PC-3 (cell line): Measurements from ENCODE around the gene MEIOSIN. TPM values are rescaled to one million over a fixed set of nuclear protein-coding genes. Genes with fewer than 3 reads are reported as not detected.

ENCODE experiments used
- ATAC-seq: fragments of 200-7000 bp; cut with Tn5 transposase; 2 replicates; pipeline ENCODE4 v1.9.1; 2020; ENCODE audit warnings: mild to moderate bottlenecking, moderate library complexity
- BruUV-seq: library from RNA; stranded (reverse); fragments of 400-500 nt; replicated peaks from 2 replicates; lab custom pipeline; 2021; lab: Mats Ljungman, UMichigan
- CTCF ChIA-PET: fragments of 300-600 bp; sonication (Branson Sonifier 250); formaldehyde crosslinking; loops from one replicate; lab custom pipeline; 2022; ENCODE audit warnings: antibody characterized with exemption; lab: Charles Lee
- POLR2A ChIA-PET: fragments of 300-600 bp; sonication (Branson Sonifier 250); formaldehyde crosslinking; loops from one replicate; lab custom pipeline; 2022; ENCODE audit warnings: antibody characterized with exemption; ENCODE audit not compliant: unreplicated experiment; lab: Charles Lee
- DNase-seq: peaks from one replicate; pipeline ENCODE4 v3.0.0-alpha.2; 2015
- H2AFZ ChIP-seq: fragments of 300-600 bp; sonication (generic); 2 replicates; pipeline ENCODE4 v1.6.0; 2016; ENCODE audit warnings: antibody characterized with exemption, low read length
- H3F3A ChIP-seq: fragments of 300-600 bp; sonication (generic); one replicate; pipeline ENCODE4 v1.6.0; 2017; ENCODE audit warnings: antibody characterized with exemption, low read length, control low read depth, mild to moderate bottlenecking; ENCODE audit not compliant: unreplicated experiment
- H3K27ac ChIP-seq: fragments of 300-600 bp; sonication (generic); 2 replicates; pipeline ENCODE4 v1.5.1; 2016; ENCODE audit warnings: mild to moderate bottlenecking, low read length
- H3K27me3 ChIP-seq: fragments of 300-600 bp; sonication (generic); 2 replicates; pipeline ENCODE4 v1.6.1; 2016; ENCODE audit warnings: low read length, mixed read lengths
- H3K36me3 ChIP-seq: fragments of 300-600 bp; sonication (generic); 2 replicates; pipeline ENCODE4 v1.6.1; 2016; ENCODE audit warnings: low read depth, mixed run types, low read length, mixed read lengths
- H3K4me1 ChIP-seq: fragments of 300-600 bp; sonication (generic); 2 replicates; pipeline ENCODE4 v1.5.1; 2016; ENCODE audit warnings: low read length; ENCODE audit not compliant: insufficient read depth
- H3K4me2 ChIP-seq: fragments of 300-600 bp; sonication (generic); 2 replicates; pipeline ENCODE4 v1.6.0; 2016; ENCODE audit warnings: low read length
- H3K4me3 ChIP-seq: fragments of 300-600 bp; sonication (generic); 2 replicates; pipeline ENCODE4 v1.5.1; 2016; ENCODE audit warnings: mild to moderate bottlenecking, low read length, mixed read lengths
- H3K79me2 ChIP-seq: fragments of 300-600 bp; sonication (generic); 2 replicates; pipeline ENCODE4 v1.6.1; 2017; ENCODE audit warnings: low read length, mixed read lengths
- H3K9ac ChIP-seq: fragments of 300-600 bp; sonication (generic); 2 replicates; pipeline ENCODE4 v1.6.0; 2016; ENCODE audit warnings: mild to moderate bottlenecking, low read length
- H3K9me2 ChIP-seq: fragments of 300-600 bp; sonication (generic); replicated peaks from 2 replicates; pipeline ENCODE4 v1.6.1; 2016; ENCODE audit warnings: mixed run types, low read length, mixed read lengths
- H3K9me3 ChIP-seq: fragments of 300-600 bp; sonication (generic); 2 replicates; pipeline ENCODE4 v1.6.1; 2016; ENCODE audit warnings: low read length, mixed read lengths
- H4K20me1 ChIP-seq: fragments of 300-600 bp; sonication (generic); 2 replicates; pipeline ENCODE4 v1.6.1; 2016; ENCODE audit warnings: low read length, mixed read lengths
- EZH2 ChIP-seq: fragments of 300-600 bp; sonication (generic); IDR thresholded peaks from one replicate; pipeline ENCODE4 v1.6.1; 2017; ENCODE audit warnings: antibody characterized with exemption, mild to moderate bottlenecking, low read length; ENCODE audit not compliant: unreplicated experiment
- EZH2phosphoT487 ChIP-seq: fragments of 300-600 bp; sonication (generic); IDR thresholded peaks from 2 replicates; pipeline ENCODE4 v1.6.1; 2018; ENCODE audit warnings: mild to moderate bottlenecking, antibody characterized with exemption, low read length, borderline replicate concordance
- intact Hi-C: fragments of 100-400 bp; cut with micrococcal nuclease; formaldehyde crosslinking; loops from 2 replicates; pipeline ENCODE4 v1.9.0; 2023
- total RNA-seq: library from RNA; depleted of rRNA; stranded (reverse); fragments of >200 nt; gene quantifications from 2 replicates; pipeline ENCODE4 v1.2.3, GENCODE V29; 2014
- TF ChIP-seq, protein P1 (sequence below): fragments of 300-600 bp; sonication (generic); conservative IDR thresholded peaks from 2 replicates; pipeline ENCODE4 v1.5.1; 2017; ENCODE audit warnings: antibody characterized with exemption, low read depth, mild to moderate bottlenecking, low read length

The MEIOSIN gene
- total RNA-seq, 1 experiment from 2014 or later, result not detected

DNA sequence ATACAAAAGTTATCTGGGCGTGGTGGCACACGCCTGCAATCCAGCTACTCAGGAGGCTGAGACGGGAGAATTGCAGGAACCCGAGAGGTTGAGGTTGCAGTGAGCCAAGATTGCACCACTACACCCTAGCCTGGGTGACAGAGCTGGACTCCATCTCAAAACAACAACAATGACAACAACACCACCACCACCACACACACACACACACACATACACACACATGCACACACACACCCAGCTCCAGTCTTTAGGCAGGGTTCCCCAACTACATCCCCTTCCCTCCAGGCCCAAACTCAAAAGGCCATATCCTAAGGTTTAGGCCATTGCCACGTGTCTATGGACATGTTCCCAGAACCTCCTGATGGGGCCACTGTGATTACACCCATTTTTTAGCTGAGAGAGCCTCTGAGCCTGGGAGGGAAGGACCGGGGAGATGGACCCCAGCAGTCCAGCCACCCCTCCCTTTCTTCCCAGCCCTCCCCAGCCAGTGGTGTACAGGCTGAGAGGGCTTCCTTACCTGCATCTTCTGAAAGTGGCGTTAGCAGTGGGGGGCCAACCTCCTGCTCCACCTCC, 68.5 kb downstream of the MEIOSIN start:
- H4K20me1 ChIP-seq, result no peaks in the 10 kb centered on the region
- H3K79me2 ChIP-seq, result no peaks in the 10 kb centered on the region
- TF ChIP-seq, protein P1, sequence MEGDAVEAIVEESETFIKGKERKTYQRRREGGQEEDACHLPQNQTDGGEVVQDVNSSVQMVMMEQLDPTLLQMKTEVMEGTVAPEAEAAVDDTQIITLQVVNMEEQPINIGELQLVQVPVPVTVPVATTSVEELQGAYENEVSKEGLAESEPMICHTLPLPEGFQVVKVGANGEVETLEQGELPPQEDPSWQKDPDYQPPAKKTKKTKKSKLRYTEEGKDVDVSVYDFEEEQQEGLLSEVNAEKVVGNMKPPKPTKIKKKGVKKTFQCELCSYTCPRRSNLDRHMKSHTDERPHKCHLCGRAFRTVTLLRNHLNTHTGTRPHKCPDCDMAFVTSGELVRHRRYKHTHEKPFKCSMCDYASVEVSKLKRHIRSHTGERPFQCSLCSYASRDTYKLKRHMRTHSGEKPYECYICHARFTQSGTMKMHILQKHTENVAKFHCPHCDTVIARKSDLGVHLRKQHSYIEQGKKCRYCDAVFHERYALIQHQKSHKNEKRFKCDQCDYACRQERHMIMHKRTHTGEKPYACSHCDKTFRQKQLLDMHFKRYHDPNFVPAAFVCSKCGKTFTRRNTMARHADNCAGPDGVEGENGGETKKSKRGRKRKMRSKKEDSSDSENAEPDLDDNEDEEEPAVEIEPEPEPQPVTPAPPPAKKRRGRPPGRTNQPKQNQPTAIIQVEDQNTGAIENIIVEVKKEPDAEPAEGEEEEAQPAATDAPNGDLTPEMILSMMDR, result no peak
- TF ChIP-seq EZH2 (no peak), EZH2phosphoT487 (no peak)
- intact Hi-C loops, result no loop called here
- no TSS peak for BruUV-seq
- no peaks in the 10 kb centered on the region for H3F3A ChIP-seq
- H3K9me2 ChIP-seq, result no peaks in the 10 kb centered on the region
- POLR2A ChIA-PET, result no interaction called here
- no peaks in the 10 kb centered on the region for H3K36me3 ChIP-seq
- ATAC-seq (no peak), DNase-seq (no peak)
- no peaks in the 10 kb centered on the region for H3K4me1 ChIP-seq
- no peak overlapping the region for H2AFZ ChIP-seq
- H3K4me2 ChIP-seq, result no peak overlapping the region
- H3K4me3 ChIP-seq, result no peak overlapping the region
- H3K9ac ChIP-seq, result no peak overlapping the region
- no peak overlapping the region for H3K27ac ChIP-seq
- no peaks in the 10 kb centered on the region for H3K9me3 ChIP-seq
- no peaks in the 10 kb centered on the region for H3K27me3 ChIP-seq
- CTCF ChIA-PET, result interaction anchor here (0.6 kb wide), 1 partner anchor 19 kb away, joined by 6 read pairs; the partner anchor contains the start of gene DMPK

DNA sequence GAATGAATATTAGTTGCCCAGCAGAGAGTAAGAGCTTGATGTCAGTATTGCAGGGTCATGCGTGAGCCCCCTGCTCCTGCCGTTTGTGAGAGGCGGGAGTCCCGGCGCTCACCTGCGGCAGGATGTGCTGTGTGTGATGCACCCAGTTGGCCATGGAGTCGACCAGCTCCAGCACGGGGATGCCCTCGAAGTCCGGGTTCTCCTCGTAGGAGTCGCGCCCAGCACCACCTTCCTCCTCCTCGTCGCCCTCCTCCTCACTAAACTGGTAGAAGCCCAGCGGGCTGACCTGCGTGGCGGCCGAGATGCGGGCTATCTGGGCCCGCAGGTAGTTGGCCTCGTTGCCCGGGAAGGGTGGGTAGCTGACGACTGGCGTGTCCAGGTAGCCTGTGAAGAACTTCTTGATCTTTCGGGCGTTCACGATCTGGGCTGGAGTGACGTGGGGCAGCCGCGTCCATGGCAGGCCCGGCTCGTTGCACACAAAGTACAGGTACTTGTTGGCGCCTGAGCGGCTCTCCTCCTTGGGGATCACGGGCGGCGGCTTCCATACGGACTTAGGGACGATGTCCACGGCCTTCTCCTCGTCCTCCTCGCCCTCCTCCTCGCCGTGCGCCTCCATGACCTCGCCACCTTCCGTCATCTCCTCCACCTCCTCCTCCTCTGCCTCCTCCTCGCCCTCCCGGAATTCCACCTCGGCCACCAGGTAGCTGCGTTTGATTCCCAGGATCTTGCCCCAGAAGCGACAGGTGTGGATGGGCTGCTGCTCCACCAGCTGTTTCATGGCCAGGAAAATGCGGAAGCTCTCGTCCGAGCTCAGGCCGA, 71.1 kb downstream of the MEIOSIN start:
- intact Hi-C loops, result no loop called here
- H3K27me3 ChIP-seq, result no peaks in the 10 kb centered on the region
- no peak for TF ChIP-seq EZH2phosphoT487
- TF ChIP-seq, protein P1, result no peak
- no peak for TF ChIP-seq EZH2
- no TSS peak for BruUV-seq
- H3K27ac ChIP-seq, result no peak overlapping the region
- ChIA-PET CTCF (no interaction called here), POLR2A (no interaction called here)
- H3K4me3 ChIP-seq, result no peak overlapping the region
- H2AFZ ChIP-seq, result no peak overlapping the region
- no peak for ATAC-seq
- peaks cover under 1% of the 10 kb centered on the region; the same call in 1 of the 2 replicates for H3K4me1 ChIP-seq
- no peaks in the 10 kb centered on the region for H3K9me3 ChIP-seq
- no peak overlapping the region for H3K4me2 ChIP-seq
- H3F3A ChIP-seq, result no peaks in the 10 kb centered on the region
- H3K9ac ChIP-seq, result no peak overlapping the region
- H3K79me2 ChIP-seq, result no peaks in the 10 kb centered on the region
- no peaks in the 10 kb centered on the region for H3K9me2 ChIP-seq
- H4K20me1 ChIP-seq, result no peaks in the 10 kb centered on the region
- no peaks in the 10 kb centered on the region for H3K36me3 ChIP-seq
- DNase-seq, result no peak

DNA sequence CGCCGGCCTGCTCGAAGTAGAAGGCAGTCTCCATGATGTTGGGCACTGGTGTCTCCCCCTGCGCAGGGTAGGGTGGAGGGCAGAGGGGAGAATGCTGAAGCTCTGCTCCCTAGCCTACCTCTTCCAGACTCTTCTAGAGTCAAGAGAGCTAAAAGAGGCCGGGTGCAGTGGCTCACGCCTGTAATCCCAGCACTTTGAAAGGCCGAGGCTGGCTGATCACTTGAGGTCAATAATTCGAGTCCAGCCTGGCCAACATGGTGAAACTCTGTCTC, 71.7 kb downstream of the MEIOSIN start:
- TF ChIP-seq EZH2phosphoT487, result no peak
- TF ChIP-seq EZH2, result no peak
- TF ChIP-seq, protein P1, result no peak
- POLR2A ChIA-PET, result no interaction called here
- H3K4me3 ChIP-seq, result no peak overlapping the region

More for the DNA sequence above, 71.7 kb downstream of the MEIOSIN start:
- ATAC-seq (no peak), DNase-seq (no peak)
- Histone ChIP-seq H3K36me3 (no peaks in the 10 kb centered on the region), H2AFZ (no peak overlapping the region), H3K27ac (no peak overlapping the region), H3K4me2 (no peak overlapping the region), H3K9me2 (no peaks in the 10 kb centered on the region), H4K20me1 (no peaks in the 10 kb centered on the region), H3K9ac (no peak overlapping the region), H3K4me1 (peaks cover 6% of the 10 kb centered on the region), H3K9me3 (no peaks in the 10 kb centered on the region), H3K79me2 (no peaks in the 10 kb centered on the region), H3K27me3 (no peaks in the 10 kb centered on the region), H3F3A (no peaks in the 10 kb centered on the region)
- intact Hi-C loops, result no loop called here
- no TSS peak for BruUV-seq
- CTCF ChIA-PET, result no interaction called here
